HG03159 (cell line): ENCODE data around the gene SLC45A2.
"Not testable (repeated sequence)": the region's sequence is repeated elsewhere in the genome, so short reads cannot be mapped to it uniquely, and the experiment has no call there.

Experiments used
- ATAC-seq: cut with Tn5 transposase; IDR thresholded peaks from one replicate; pipeline ENCODE4 v1.9.1; 2021; ENCODE audit warnings: mild to moderate bottlenecking, moderate library complexity; ENCODE audit not compliant: unreplicated experiment

SLC45A2 gene

GRCh38 chr5:33984671-33985124 is at the start of gene SLC45A2:
Gene SLC45A2 (minus strand): TSS chr5:33984693. CDS start chr5:33984583, 110 bp downstream.
- ATAC-seq: no peak

- no peak for ATAC-seq
These were observed 47.5 kb upstream of the SLC45A2 start for GRCh38 chr5:34031966-34032365.

- no peak for ATAC-seq
These were observed 46.6 kb upstream of the SLC45A2 start for GRCh38 chr5:34031117-34031516.

GRCh38 chr5:34030585-34030984 is 46.1 kb upstream of the SLC45A2 start:
- ATAC-seq: not testable (repeated sequence)

- ATAC-seq: no peak
These were observed 45.6 kb upstream of the SLC45A2 start for GRCh38 chr5:34030048-34030447.

GRCh38 chr5:34028349-34028748 is 43.9 kb upstream of the SLC45A2 start:
- ATAC-seq: no peak

- ATAC-seq: no peak
These were observed 41.7 kb upstream of the SLC45A2 start for GRCh38 chr5:34026089-34026761.

- ATAC-seq: peak; percentile 87
These were observed 37.7 kb upstream of the SLC45A2 start for GRCh38 chr5:34022121-34022705.

GRCh38 chr5:34021334-34021733 is 36.8 kb upstream of the SLC45A2 start:
- no peak for ATAC-seq

GRCh38 chr5:34020726-34021125 is 36.2 kb upstream of the SLC45A2 start:
- no peak for ATAC-seq

GRCh38 chr5:34017254-34017653 is 32.8 kb upstream of the SLC45A2 start:
- no peak for ATAC-seq

GRCh38 chr5:34016750-34017149 is 32.3 kb upstream of the SLC45A2 start:
- ATAC-seq: no peak

GRCh38 chr5:34016222-34016621 is 31.7 kb upstream of the SLC45A2 start:
- no peak for ATAC-seq

GRCh38 chr5:34015120-34015822 is 30.8 kb upstream of the SLC45A2 start:
- no peak for ATAC-seq

- ATAC-seq: no peak
These were observed 30.1 kb upstream of the SLC45A2 start for GRCh38 chr5:34014626-34015025.

GRCh38 chr5:34013547-34013946 is 29.1 kb upstream of the SLC45A2 start:
- no peak for ATAC-seq

- ATAC-seq: no peak
These were observed 28.3 kb upstream of the SLC45A2 start for GRCh38 chr5:34012791-34013190.

- ATAC-seq: no peak
These were observed 27.0 kb upstream of the SLC45A2 start for GRCh38 chr5:34011536-34011935.

GRCh38 chr5:34010146-34010545 is 25.7 kb upstream of the SLC45A2 start:
- ATAC-seq: not testable (repeated sequence)

GRCh38 chr5:34009610-34010009 is 25.1 kb upstream of the SLC45A2 start:
- ATAC-seq: no peak

- no peak for ATAC-seq
These were observed 24.3 kb upstream of the SLC45A2 start for GRCh38 chr5:34008802-34009201.
